NCI-H510A treated with DMSO at 0.1 percent for 48 hours (cell line): ENCODE measurements around the gene ZFP69.
"Not testable (repeated sequence)": the region's sequence is repeated elsewhere in the genome, so short reads cannot be mapped to it uniquely, and the experiment has no call there.

ENCODE experiments used
- DNase-seq: peaks from one replicate; lab custom pipeline; 2025; lab: John Stamatoyannopoulos, UW

ZFP69 gene

GRCh38 chr1:40476924-40477677 is at the start of gene ZFP69:
Gene ZFP69, plus strand, starts transcription at chr1:40477290. Its CDS starts 2,072 bp downstream, at chr1:40479362.
- peak; percentile 91 for DNase-seq

DNA sequence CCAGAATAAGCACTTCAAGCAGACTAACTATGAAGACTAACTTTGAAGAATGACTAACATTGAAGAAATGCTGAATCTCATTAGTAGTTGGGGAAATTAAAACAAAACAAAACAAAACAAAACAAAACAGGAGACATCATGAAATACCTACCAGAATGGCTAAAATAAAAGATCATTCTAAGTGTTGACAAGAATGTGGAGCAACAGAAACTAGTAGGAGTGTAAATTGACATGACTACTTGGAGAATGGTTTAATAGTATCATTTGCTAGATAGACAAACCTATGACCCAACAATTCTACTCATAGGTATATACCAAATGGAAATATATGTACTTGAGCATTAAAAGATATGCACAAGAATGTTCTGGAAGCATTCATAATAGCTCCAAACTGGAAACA is 45.7 kb upstream of the ZFP69 start:
- DNase-seq, result no peak

GRCh38 chr1:40432644-40433390 is 44.3 kb upstream of the ZFP69 start:
- DNase-seq, result no peak

DNA sequence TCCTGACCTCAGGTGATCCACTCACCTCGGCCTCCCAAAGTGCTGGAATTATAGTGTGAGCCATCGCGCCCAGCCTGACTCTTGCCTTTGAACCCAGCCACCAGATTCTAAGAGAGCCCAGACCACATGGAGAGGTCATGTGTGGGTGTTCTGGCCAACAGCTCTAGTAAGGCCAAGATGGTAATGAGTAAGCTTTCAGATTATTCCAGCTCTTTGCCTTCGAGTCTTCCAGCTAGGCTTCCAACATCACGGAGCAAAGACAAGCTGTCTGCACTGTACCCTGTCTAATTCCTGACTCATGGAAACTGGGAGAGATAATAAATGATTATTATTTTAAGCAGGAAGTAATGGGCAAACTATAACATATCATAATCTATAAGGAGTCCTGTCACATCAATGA is 41.6 kb upstream of the ZFP69 start:
- no peak for DNase-seq

- no peak for DNase-seq
These were observed 41.2 kb upstream of the ZFP69 start for GRCh38 chr1:40435876-40436275.

DNA sequence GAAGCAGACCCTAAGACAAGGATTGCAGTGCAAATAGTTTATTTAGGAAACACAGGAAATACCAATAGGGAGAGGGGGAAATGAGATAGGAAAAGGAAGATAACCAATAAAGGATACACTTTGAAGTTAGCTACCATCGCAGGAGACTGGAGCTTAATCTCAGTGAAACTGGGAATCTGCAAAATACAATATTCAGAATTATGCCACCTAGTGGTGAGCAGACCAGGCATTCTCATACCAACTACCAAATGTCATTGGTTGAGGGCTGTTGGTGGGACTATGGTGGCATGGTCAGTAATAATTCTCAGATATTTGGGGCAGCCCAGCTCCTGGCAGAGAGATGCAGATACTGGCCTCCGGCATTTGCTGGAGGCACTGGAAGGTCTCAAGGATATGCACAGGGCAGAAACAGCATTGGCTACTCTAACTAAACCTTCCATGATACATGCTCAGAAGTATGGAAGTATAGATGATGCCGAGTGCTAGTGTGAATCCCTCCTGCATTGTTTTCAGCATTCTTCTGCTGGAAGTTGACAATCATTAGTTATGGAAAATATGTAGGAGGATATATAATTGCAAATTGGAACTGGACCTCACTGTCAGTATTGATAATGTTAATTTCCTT is 38.6 kb upstream of the ZFP69 start:
- peak; percentile 34 for DNase-seq

DNA sequence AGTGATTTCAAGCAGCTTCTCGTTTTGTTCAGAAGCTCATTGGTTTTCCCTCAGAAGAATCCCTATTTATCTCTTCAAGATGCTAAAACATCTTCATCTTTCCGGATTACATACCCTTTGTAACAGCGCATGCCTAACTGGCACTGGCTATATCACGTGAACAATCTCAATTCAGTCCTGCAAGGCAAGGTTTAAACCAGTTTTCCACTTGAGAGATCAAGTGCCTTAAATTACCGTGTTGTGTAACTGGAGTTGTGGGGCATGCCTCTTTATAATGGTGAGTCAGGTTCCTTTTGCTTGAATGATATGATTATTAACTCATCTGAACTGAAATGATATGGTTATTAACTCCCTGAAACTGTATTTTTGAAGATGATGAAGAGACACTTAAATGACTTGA is 37.8 kb upstream of the ZFP69 start:
- DNase-seq, result peak; percentile 89

DNA sequence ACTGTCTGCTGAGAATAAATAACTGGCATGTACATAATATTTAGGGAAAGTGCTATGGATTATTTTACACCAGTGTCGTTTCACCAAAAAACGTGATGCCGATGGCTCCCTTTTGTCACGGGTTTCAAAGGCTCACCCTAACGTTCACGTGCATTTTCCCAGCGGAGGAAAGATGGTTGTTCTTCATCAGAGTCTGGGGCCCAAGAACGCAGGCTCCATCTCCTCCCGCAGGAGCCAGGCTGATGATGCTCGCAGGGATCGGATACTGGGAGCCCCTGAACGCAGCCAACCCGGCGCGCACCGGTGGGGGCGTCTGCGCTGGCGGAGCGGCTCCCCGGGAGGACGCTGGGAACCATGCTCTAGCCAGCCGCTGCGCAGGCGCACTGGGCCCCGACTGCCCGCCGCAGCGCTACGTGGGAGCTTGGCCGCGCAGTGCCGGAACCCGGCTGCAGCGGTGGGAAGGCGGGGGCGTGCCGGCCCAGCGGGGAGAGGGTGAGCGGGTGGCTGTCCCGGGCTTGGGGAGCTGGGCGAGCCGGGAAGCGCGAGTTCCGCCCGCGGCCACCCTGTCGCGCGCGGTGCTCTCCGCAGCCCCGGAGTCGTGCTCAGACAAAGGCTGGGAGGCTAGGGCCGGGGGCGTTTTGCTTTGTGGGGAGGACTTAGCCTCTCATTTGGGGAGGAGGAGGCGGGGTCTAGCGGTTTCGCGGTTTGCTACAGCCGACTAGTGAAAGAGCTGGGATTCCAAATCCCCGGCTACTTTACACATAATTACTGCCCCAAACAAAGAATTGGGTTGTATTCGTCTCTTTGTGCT is 27.2 kb upstream of the ZFP69 start, which contains the start of gene ZFP69B:
Gene ZFP69B, plus strand, starts transcription at position 793 of the 811 bp plus-strand sequence. CDS start 486 bp downstream, outside the sequence.
- peak; percentile 99 for DNase-seq

- DNase-seq, result peak; percentile 89
These were observed 26.4 kb upstream of the ZFP69 start for GRCh38 chr1:40450495-40451237.

DNA sequence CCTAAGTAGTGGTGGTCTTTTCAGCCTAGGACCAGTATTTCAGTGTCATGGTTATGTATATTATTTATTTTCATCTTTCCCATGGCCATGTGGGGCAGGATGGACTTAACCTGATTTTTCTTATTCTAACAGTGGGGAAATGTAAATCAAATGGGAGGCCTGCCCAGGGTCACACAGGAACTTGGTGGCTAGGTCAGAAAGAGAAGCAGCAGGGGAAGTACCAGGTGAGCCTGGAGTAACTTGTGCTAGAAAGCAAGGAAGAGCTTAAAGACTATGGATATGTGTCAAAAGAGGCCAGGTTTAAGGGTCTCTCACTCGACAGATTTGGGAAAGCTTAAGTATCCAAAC is 25.9 kb upstream of the ZFP69 start:
- peak; percentile 42 for DNase-seq

DNA sequence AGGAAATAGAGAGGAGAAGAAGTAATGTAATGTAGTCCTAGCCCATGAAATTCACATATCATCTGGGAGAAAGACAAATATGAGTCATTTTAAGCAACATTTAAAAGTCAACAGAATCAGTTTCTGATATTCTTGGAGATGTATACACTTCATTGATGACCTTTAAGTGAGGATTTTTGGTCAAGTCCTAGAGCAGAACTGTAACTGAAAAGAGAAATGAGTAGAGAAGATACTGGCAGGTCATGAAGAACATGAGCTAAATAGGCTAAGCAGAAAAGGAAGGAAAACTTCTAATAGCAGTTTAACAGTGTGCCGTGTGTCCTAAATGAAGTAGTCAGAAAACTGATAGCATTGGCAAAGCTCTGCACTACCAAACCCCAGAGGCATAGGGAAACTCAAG is 22.2 kb upstream of the ZFP69 start:
- no peak for DNase-seq

DNA sequence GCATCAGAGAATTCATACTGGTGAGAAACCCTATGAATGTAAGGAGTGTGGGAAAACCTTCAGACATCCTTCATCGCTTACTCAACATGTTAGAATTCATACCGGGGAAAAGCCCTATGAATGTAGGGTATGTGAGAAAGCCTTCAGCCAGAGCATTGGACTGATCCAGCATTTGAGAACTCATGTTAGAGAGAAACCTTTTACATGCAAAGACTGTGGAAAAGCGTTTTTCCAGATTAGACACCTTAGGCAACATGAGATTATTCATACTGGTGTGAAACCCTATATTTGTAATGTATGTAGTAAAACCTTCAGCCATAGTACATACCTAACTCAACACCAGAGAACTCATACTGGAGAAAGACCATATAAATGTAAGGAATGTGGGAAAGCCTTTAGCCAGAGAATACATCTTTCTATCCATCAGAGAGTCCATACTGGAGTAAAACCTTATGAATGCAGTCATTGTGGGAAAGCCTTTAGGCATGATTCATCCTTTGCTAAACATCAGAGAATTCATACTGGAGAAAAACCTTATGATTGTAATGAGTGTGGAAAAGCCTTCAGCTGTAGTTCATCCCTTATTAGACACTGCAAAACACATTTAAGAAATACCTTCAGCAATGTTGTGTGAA is 14.0 kb upstream of the ZFP69 start:
- DNase-seq, result peak; percentile 27

- DNase-seq, result no peak
These were observed 7.8 kb upstream of the ZFP69 start for GRCh38 chr1:40469327-40469726.

DNA sequence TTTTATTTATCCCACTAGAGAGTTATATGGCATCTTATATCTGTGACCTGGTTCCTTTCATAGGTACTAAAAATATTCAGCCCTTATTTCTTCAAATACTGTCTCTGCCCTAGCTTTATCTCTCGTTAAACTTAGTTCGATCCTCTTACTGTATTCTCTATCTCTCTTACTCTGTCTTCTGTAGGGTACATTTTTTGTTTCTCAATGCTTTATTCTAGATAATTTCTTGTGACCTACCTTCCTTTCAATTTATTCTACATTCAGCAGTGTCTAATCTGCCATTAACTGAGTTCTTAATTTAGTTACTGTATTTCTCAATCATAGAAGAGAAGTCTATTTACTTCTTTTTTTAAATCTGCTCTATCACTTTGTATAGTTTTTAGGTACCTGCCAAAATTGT is 1.8 kb upstream of the ZFP69 start:
- DNase-seq, result no peak

DNA sequence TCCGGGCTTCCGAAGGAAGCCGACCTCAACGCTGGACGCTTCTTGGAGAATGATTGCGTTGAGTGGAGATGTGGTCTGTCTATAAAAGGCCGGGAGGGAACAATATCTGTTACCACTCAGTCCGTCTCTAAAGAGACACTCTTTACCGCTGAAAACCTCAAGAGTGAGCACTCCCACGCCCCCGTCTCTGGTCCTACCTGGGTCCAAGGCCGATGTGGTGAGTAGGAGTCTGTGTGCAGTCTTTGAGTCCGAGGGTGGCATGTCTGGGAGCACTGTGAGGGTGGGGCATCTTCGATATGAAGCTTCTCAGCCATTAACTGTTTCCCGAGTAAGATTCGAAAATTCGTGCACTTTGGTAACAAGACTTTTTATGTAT is 576 bp downstream of the ZFP69 start:
- DNase-seq, result peak; percentile 80

GRCh38 chr1:40478276-40478675 is 1.2 kb downstream of the ZFP69 start:
- no peak for DNase-seq

GRCh38 chr1:40479156-40479555 is 2.1 kb downstream of the ZFP69 start:
- DNase-seq, result no peak

- DNase-seq, result no peak
These were observed 18.3 kb downstream of the ZFP69 start for GRCh38 chr1:40495315-40495903.

DNA sequence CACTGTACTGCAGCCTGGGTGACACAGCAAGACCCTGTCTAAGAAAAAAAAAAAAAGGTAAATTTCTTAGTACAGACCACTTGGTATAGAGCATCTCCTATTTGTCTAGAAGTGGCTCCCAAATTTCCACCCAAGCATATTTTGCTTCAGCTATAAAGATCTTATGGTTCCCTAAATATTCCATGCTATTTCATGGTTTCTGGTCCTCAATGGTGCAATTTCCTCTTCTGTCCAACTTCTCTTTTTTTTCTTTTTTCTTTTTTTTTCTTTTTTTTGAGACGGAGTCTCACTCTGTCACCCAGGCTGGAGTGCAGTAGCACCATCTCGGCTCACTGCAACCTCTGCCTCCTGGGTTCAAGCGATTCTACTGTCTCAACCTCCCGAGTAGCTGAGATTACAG is 25.6 kb downstream of the ZFP69 start:
- not testable (repeated sequence) for DNase-seq

DNA sequence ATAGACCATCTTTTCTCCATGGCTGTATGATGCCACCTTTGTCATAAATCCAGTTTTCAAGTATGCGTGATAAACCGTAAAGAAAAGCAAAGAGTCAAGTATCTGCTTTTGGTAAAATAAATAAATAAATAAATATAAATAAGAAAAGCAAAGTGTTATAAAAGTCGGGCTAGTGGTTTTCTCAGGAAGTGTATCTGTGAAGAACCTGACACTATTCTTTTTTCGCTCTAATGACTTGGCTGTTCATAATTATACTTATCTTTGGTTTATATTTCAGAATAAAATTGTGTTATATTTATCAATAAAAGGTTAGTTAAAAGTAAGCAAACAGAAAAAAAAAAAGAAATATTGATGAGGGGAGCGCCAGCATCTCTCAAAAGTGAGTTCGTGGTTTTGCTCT is 30.9 kb downstream of the ZFP69 start:
- no peak for DNase-seq
